Smooth muscle cell (in vitro differentiated cells): ENCODE results near the gene TNK1. TPM values are rescaled to one million over a fixed set of nuclear protein-coding genes. Genes with fewer than 3 reads are reported as not detected.

Experiments used
- DNase-seq: peaks from one replicate; lab custom pipeline; 2025; ENCODE audit not compliant: unreplicated experiment; lab: John Stamatoyannopoulos, UW
- H2AFZ ChIP-seq: fragments of 200-600 bp; sonication (generic); 2 replicates; pipeline ENCODE4 v1.6.0; 2016; ENCODE audit warnings: antibody characterized with exemption, low read depth, mild to moderate bottlenecking
- H3F3A ChIP-seq: fragments of 200-600 bp; sonication (generic); 2 replicates; pipeline ENCODE4 v1.6.0; 2017; ENCODE audit warnings: antibody characterized with exemption, low read depth
- H3K27ac ChIP-seq: fragments of 200-600 bp; sonication (generic); 2 replicates; pipeline ENCODE4 v1.5.1; 2016; ENCODE audit warnings: low read depth, mild to moderate bottlenecking
- H3K27me3 ChIP-seq: fragments of 200-600 bp; sonication (generic); 2 replicates; pipeline ENCODE4 v1.6.1; 2016; ENCODE audit warnings: low read depth, mild to moderate bottlenecking
- H3K36me3 ChIP-seq: fragments of 200-600 bp; sonication (generic); 2 replicates; pipeline ENCODE4 v1.5.1; 2016; ENCODE audit warnings: low read depth
- H3K4me1 ChIP-seq: fragments of 200-600 bp; sonication (generic); 2 replicates; pipeline ENCODE4 v1.5.1; 2016; ENCODE audit warnings: low read depth
- H3K4me2 ChIP-seq: fragments of 200-600 bp; sonication (generic); 2 replicates; pipeline ENCODE4 v1.6.0; 2016; ENCODE audit warnings: mild to moderate bottlenecking
- H3K4me3 ChIP-seq: fragments of 200-600 bp; sonication (generic); 2 replicates; pipeline ENCODE4 v1.5.1; 2016; ENCODE audit warnings: mild to moderate bottlenecking
- H3K79me2 ChIP-seq: fragments of 200-600 bp; sonication (generic); 2 replicates; pipeline ENCODE4 v1.6.0; 2016; ENCODE audit warnings: low read depth, mild to moderate bottlenecking
- H3K9ac ChIP-seq: fragments of 200-600 bp; sonication (generic); 2 replicates; pipeline ENCODE4 v1.6.0; 2016; ENCODE audit warnings: low read depth
- H3K9me3 ChIP-seq: fragments of 200-600 bp; sonication (generic); replicated peaks from 2 replicates; pipeline ENCODE4 v1.5.1; 2016; ENCODE audit warnings: low read depth
- H4K20me1 ChIP-seq: fragments of 200-600 bp; sonication (generic); 2 replicates; pipeline ENCODE4 v1.6.0; 2016; ENCODE audit warnings: low read depth
- CTCF ChIP-seq: fragments of 200-600 bp; sonication (generic); IDR thresholded peaks from 2 replicates; pipeline ENCODE4 v1.5.1; 2017; ENCODE audit warnings: borderline replicate concordance, mild to moderate bottlenecking, antibody characterized with exemption; ENCODE audit not compliant: insufficient read depth, poor library complexity, severe bottlenecking
- WGBS: methylation state at CpG from one replicate; pipeline ENCODE4 v1.1.7; 2016; ENCODE audit warnings: low lambda C conversion rate; 5-methylcytosine and 5-hydroxymethylcytosine counted together
- polyA plus RNA-seq: library from polyadenylated mRNA; unstranded; fragments of >200 nt; fragmentation: Nextera tagmentation; extraction: Ambion mirVana; gene quantifications from 2 replicates; pipeline ENCODE4 v1.2.1, GENCODE V29; 2016
- total RNA-seq: library from RNA; depleted of rRNA; stranded (reverse); fragments of >200 nt; gene quantifications from 2 replicates; pipeline ENCODE4 v1.2.3, GENCODE V29; 2014

The TNK1 gene
- total and polyA plus RNA-seq, 2 experiments from 2014 or later: 3.6 to 6.3 TPM

DNA sequence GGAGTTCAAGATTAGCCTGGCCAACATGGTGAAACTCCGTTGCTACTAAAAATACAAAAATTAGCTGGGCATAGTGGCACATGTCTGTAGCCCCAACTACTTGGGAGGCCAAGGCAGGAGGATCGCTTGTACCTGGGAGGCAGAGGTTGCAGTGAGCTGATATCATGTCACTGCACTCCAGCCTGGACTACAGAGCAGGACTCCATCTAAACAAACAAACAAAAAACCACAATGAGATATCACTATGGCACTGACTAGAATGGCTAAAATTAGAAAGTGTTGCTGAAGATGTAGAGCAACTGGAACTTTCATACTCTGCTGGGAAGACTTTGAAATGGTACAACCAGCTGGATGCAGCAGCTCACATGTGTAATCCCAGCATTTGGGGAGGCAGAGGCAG lies 6.5 kb upstream of the TNK1 start:
- no peak overlapping the region for H2AFZ ChIP-seq
- no peak overlapping the region for H3K4me3 ChIP-seq
- no peaks in the 10 kb centered on the region for H3K4me1 ChIP-seq
- no peaks in the 10 kb centered on the region for H3K36me3 ChIP-seq
- no peaks in the 10 kb centered on the region for H4K20me1 ChIP-seq
- TF ChIP-seq CTCF: no peak
- H3K4me2 ChIP-seq: no peak overlapping the region
- no peaks in the 10 kb centered on the region for H3K27me3 ChIP-seq
- no peak overlapping the region for H3K9ac ChIP-seq
- H3K9me3 ChIP-seq: no peaks in the 10 kb centered on the region
- no peaks in the 10 kb centered on the region for H3F3A ChIP-seq
- H3K27ac ChIP-seq: no peak overlapping the region
- WGBS: 98% methylated on average over 2 of the region's 2 CpGs
- DNase-seq: no peak
- no peaks in the 10 kb centered on the region for H3K79me2 ChIP-seq

DNA sequence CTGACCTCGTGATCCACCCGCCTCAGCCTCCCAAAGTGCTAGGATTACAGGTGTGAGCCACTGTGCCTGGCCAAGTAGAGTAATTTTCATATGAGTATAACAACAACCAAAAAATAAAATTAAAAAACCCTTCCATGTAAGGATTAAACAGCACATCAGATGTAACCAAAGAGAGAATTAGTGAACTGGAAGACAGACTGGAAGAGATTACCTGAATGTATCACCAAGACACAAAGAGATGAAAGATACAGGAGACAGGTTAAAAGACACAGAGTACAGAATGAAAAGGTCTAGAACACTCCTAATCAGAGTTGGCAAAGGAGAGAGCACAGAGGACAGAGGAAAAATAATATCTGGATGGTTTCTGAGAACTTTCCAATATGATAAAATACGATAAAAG lies 1.8 kb upstream of the TNK1 start:
- H3K36me3 ChIP-seq: no peaks in the 10 kb centered on the region
- 98% methylated on average over 3 of the region's 3 CpGs for WGBS
- no peak overlapping the region for H3K4me2 ChIP-seq
- DNase-seq: no peak
- H3K9me3 ChIP-seq: no peaks in the 10 kb centered on the region
- H3K4me3 ChIP-seq: no peak overlapping the region
- no peak for TF ChIP-seq CTCF
- no peaks in the 10 kb centered on the region for H4K20me1 ChIP-seq
- no peak overlapping the region for H3K27ac ChIP-seq
- H3K27me3 ChIP-seq: peaks cover 22% of the 10 kb centered on the region
- no peak overlapping the region for H2AFZ ChIP-seq
- no peaks in the 10 kb centered on the region for H3F3A ChIP-seq
- H3K79me2 ChIP-seq: no peaks in the 10 kb centered on the region
- H3K4me1 ChIP-seq: peaks cover 16% of the 10 kb centered on the region
- no peak overlapping the region for H3K9ac ChIP-seq

GRCh38 chr17:7380321-7380720 lies 568 bp upstream of the TNK1 start:
- no peak for DNase-seq
- peaks cover 22% of the 10 kb centered on the region for H3K27me3 ChIP-seq
- no peaks in the 10 kb centered on the region for H3F3A ChIP-seq
- H3K4me1 ChIP-seq: peaks cover 19% of the 10 kb centered on the region
- peak overlapping the region; percentile 51 for H2AFZ ChIP-seq
- H4K20me1 ChIP-seq: no peaks in the 10 kb centered on the region
- no peaks in the 10 kb centered on the region for H3K79me2 ChIP-seq
- no peak overlapping the region for H3K27ac ChIP-seq
- peak overlapping the region; percentile 95 for H3K4me2 ChIP-seq
- peak overlapping the region; percentile 62 for H3K9ac ChIP-seq
- peak overlapping the region; percentile 65 for H3K4me3 ChIP-seq
- whole genome bisulfite sequencing: 50% methylated on average over 7 of the region's 7 CpGs
- no peak for TF ChIP-seq CTCF
- no peaks in the 10 kb centered on the region for H3K36me3 ChIP-seq
- H3K9me3 ChIP-seq: no peaks in the 10 kb centered on the region

GRCh38 chr17:7382901-7383300 lies 2.0 kb downstream of the TNK1 start:
- 89% methylated on average over 10 of the region's 10 CpGs for WGBS
- Histone ChIP-seq H3K27ac (no peak overlapping the region), H3K4me3 (no peak overlapping the region), H3K36me3 (no peaks in the 10 kb centered on the region), H3F3A (peaks cover 6% of the 10 kb centered on the region), H3K4me2 (no peak overlapping the region), H2AFZ (no peak overlapping the region), H3K79me2 (no peaks in the 10 kb centered on the region), H4K20me1 (no peaks in the 10 kb centered on the region), H3K9me3 (no peaks in the 10 kb centered on the region), H3K4me1 (peaks cover 19% of the 10 kb centered on the region), H3K9ac (no peak overlapping the region), H3K27me3 (peaks cover 22% of the 10 kb centered on the region)
- DNase-seq: no peak
- TF ChIP-seq CTCF: no peak
